ENCODE results near the gene CD36.

Gene CD36

GRCh38 chr7:80624763-80625162 is 13.7 kb upstream of the CD36 start:
- no peak for DNase-seq (ENCODE audit: low read depth in 2 of 2)

GRCh38 chr7:80629023-80629422 is 9.4 kb upstream of the CD36 start:
- no peak for DNase-seq (ENCODE audit: low read depth in 2 of 2)

DNA sequence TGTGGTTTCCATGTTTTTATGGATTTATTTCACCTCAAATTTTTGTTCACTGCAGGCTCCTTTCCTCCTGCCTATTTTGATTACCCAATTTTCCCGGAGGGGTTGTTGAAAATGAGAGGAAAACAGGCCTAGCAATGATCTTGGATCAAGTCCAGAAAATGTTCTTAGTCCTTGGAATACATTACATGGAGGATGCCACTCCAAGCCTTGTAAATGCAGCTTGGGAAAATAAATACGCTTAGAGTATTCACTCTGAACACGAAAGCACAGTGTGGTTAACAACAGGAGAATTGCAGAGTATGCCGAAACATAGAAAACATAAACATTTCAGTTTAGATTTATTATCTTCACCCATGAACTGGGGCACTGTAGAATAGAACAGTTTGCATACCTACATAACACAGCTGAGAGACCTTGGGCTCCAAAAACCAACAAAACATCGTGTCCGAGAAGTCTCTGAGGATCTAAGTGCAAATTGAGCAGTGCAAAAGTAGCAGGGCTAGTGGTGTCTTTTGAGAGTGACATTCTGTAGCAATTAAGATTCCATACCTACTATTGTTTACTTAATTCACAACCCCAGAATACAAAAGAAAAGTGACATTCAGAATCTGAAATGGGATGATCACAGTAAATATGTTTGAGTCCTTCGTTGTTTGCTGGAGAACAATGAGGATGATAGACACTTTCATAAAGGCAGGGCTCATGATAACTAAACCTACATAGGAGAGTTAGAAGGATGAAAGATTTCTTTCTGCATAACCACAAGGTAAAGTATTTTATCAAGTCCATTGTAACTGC is 7.6 kb upstream of the CD36 start:
- no peak for DNase-seq (ENCODE audit: low read depth in 2 of 2)

DNA sequence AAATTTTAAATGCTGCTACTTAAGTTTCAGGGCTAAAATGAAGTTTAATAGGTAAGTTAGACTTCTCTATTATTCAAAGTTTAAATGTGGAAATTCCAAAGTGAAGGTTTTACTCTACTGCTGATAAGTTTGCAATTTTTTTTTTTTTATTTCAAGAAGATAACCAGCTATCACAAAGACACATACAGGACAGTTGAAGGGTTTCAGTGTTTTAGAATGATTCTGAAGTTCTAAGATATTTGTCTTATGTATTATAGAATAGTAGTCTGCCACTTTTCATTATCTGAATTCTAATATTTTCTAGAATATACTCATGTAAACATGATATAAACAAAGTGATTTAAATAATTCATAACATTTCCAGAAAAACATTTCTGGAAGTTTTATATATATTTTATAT is 7.0 kb upstream of the CD36 start:
- DNase-seq (ENCODE audit: low read depth in 2 of 2), result no peak

GRCh38 chr7:80632139-80632538 is 6.3 kb upstream of the CD36 start:
- DNase-seq (ENCODE audit: low read depth in 2 of 2), result no peak

DNA sequence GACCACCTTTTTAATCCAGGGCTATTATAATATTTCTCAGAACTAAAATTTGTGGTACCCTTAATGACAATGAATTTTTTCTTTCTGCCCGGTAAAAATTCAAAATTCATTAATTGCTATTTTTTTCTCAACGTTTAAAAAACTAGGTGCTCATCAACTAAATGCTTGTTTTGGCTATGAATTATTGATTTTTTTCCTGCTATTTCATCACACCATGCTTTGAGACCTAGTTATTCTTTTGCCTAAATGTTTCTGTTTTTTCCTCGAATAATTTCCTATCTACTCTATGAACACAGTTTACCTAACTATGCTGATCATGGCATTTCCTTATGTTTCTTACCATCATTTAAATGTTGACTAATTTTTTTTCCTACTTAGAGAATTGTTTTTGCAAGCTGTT is 5.6 kb upstream of the CD36 start:
- no peak for DNase-seq (ENCODE audit: low read depth in 2 of 2)

DNA sequence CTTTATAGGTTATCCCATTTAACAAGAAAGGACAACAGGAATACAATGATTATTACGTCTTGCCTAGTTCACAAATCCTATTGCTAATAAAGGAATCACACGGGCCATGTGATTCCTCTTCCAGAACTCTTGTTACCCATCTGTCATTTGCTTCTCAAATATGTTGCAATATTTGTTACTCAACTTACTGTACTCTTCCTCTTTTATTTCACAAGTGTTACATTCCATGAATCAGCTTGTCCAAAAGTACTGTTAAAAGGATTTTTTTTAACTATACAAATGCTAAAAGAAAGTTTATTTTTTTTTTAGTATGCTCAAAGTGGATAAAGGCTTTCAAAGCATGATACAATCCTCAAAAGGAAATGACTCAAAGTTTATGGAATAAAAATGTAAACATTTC is 3.9 kb upstream of the CD36 start:
- DNase-seq (ENCODE audit: low read depth in 2 of 2), result no peak

- no peak for DNase-seq (ENCODE audit: low read depth in 2 of 2)
Observed at GRCh38 chr7:80635533-80635932, 2.9 kb upstream of the CD36 start.

- no peak for DNase-seq (ENCODE audit: low read depth in 2 of 2)
Observed at GRCh38 chr7:80635998-80636397, 2.4 kb upstream of the CD36 start.

DNA sequence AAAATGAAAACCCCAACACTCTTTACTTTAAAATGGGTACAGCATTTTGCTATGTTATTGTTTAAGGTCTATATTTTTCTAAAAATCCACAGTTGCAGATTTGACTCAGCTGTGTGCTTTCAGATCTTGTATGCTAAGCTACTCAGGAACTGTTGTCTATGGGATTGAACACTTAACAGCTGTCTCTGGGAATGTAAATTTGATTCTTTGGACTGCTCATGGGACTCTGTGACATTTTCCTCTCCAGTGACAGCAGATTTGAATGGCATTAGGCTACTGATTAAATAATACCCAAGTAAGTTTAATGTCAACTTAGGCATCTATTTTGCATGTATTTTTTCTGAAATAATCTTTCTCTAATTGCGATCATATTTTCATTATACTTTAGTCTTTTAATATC is 1.7 kb upstream of the CD36 start:
- no peak for DNase-seq (ENCODE audit: low read depth in 2 of 2)

GRCh38 chr7:80637454-80637853 is 988 bp upstream of the CD36 start:
- no peak for DNase-seq (ENCODE audit: low read depth in 2 of 2)

DNA sequence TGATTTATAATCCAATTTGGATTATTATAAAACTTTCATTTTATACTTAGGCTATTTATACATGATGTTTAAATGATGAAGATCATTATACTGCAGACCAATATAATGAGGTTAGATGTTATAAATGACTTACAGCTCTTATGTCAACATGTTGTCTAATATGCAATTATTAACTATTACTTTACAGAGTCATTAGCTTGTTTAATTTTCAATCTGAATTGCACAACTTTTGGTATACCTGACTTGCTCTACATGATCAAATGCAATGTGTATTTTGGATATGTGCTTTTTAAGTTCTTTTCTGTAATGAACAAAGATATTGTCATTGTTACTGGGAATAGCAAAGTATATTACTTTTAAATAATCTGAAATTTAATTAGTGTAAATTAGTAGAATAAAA is 569 bp downstream of the CD36 start:
- DNase-seq (ENCODE audit: low read depth in 2 of 2), result no peak

- no peak for DNase-seq (ENCODE audit: low read depth in 2 of 2)
Observed at GRCh38 chr7:80640846-80641245, 2.4 kb downstream of the CD36 start.

DNA sequence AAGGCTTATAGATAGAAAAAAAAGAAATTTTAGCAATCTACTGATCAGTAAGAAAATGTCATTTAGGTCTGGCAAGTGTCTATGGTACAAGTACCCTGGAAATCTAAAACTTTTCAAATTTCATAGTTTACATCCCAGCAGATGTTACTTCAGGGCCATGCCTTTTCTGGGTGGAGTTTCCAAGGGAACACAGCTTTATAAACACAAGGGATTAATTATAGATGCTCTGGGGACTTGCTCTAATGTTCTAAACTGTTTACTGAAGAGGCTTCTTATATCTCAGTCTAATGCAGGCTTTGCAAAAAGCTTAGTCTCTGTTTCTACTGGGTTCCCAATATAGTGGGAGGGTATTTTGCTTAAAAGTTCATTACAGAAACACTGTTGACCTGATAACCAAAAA is 3.1 kb downstream of the CD36 start:
- no peak for DNase-seq (ENCODE audit: low read depth in 2 of 2)

DNA sequence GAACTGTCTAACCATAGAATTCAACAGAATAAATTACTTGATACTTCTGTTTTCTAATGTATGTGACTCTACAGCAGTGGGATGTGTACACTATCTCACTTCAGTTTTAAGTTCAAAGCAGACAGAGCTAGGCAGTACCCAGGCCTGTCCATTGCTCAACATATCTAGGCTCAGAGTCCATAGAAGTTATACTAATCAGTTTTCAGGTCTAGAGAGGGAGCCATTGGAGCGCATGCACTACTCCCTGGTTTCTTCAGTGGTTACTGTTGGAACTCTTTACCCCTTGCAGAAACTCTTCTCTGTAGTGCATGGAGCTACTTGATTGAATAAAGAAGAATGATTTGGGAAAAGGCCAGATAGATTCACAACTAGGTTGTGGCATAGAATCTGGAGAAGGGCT is 4.4 kb downstream of the CD36 start:
- no peak for DNase-seq (ENCODE audit: low read depth in 2 of 2)

DNA sequence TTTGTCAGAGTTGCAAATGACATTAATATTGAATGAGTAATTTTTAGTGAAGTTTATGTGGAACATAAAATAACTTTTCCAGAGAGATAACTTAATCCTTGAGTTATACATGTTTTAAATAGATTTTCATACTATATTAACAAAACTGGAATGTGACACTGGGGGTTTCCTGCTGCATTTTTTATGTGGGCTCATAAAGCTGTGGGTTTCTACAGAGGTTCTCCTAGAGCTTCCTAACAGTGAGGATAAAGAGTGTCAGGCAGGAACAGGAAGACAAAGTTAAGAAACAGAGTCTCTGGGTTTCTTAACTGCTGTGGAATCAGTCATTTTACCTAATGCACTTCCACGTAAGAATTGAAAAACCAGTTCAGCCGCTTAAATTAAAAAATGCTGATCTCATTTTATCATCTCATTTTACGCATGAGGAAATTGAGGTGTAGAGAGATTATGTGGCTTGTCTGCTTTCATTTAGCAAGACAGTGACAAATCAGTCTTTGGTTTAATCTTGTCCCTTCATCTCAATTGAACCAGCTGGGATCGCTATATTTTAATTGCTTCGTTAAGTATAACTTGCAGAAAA is 5.0 kb downstream of the CD36 start:
- no peak for DNase-seq (ENCODE audit: low read depth in 2 of 2)

GRCh38 chr7:80644054-80644453 is 5.6 kb downstream of the CD36 start:
- DNase-seq (ENCODE audit: low read depth in 2 of 2), result no peak

DNA sequence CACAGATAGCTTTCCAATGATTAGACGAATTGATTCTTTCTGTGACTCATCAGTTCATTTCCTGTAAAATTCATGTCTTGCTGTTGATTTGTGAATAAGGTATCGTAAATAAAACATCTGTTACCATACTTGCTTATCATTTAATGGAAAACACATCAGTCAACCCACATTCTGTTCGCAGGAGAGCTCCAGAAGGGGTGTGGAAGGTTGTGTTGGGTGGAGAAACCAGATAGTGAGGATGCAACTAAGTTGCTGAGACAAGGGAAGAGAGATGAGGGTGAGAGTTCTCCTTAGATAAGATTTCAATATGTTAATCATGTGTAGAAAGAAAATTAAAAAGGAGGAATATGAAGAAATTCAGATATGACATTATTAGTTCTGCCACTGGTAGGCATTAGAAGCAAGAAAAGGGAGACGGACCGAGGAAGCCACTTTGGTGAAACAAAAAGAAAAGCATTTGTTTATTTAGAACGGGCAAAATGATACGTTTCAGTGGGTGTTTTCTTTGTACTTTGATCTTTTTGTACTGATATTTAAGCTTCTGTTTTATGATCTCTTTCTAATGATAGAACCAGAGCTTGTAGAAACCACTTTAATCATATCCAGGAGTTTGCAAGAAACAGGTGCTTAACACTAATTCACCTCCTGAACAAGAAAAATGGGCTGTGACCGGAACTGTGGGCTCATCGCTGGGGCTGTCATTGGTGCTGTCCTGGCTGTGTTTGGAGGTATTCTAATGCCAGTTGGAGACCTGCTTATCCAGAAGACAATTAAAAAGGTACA is 7.8 kb downstream of the CD36 start:
- DNase-seq (ENCODE audit: low read depth in 2 of 2), result no peak

- no peak for DNase-seq (ENCODE audit: low read depth in 2 of 2)
Observed at GRCh38 chr7:80647436-80647835, 9.0 kb downstream of the CD36 start.

DNA sequence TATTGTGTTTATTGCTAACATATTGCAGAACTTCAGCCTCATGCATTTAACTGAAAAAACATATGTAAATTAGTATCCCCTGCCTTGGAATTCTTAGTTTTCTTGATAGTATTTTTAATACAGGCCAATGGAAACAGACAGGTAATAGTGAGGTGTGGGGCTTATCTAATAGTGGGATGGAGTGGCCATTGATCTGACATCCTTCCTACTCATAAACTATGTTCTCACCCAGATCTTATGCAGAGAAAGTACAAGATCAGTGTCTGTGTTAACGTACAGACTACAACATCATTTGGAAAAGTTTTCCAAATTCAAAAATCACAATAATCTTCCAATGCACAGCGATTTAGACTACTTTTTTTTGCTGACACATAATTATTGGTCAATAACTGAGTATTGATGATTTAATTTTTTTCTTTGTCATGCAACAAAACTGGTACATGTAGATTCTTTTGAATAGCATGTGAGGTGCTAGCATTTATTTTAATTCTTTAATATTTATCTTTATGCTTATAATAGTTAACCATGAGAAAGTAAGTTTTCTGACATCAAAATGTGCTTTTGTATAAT is 9.7 kb downstream of the CD36 start:
- no peak for DNase-seq (ENCODE audit: low read depth in 2 of 2)

DNA sequence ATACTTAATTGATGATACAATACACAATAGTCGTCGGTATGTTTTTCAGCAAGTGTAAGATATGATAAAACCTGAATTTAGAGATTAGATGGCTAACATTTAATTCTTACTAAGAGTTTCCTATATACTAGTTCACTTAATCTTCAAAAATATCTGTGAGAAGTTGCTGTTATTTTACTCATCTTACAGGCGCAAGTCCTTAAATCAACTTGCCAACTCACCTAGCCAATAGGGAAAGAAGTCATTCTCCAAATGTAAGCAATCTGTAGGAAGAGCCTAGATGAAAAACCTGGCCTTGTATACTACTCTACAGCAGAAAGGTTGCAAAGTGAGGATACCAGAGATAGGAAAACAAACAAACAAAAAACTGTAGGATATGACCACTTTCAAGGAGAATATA is 10.6 kb downstream of the CD36 start:
- DNase-seq (ENCODE audit: low read depth in 2 of 2), result no peak

DNA sequence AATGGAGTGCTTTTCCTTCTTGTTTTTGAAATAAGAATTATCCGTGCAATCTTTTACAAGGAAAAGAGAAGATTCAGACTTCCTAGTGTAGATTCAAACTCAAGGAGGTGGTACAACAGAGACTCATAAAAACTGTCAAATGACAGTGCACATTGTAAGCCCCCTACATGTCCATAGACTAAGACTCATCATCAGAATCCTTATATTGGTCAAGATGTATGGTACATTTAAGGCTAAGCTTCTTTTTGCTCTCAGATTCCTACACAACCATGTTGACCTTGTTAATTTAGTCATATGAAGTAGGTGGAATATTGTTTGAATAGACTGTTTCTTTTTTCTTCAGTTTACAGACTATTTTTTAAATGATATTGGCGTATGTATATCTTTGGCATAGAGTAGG is 11.6 kb downstream of the CD36 start:
- no peak for DNase-seq (ENCODE audit: low read depth in 2 of 2)

GRCh38 chr7:80651471-80651870 is 13.0 kb downstream of the CD36 start:
- DNase-seq (ENCODE audit: low read depth in 2 of 2), result no peak

Data from stimulated activated CD4-positive, alpha-beta T cell treated with anti-CD3 and anti-CD28 coated beads, Interleukin-12 subunit alpha, Interleukin-12 subunit beta, amount 100 ng/mL, for 24 hours (primary cell).